Gastroesophageal sphincter (tissue), 4 donors: ENCODE data around the gene MAP2K1. TPM values are rescaled to one million over a fixed set of nuclear protein-coding genes. Genes with fewer than 3 reads are reported as not detected.

Experiments used
- ATAC-seq: fragments of 150-250 bp; one replicate; pipeline ENCODE4 v1.9.1; 2016; ENCODE audit warnings: mild to moderate bottlenecking, moderate library complexity
- H3K27ac ChIP-seq, 4 donors: fragments of 200-600 bp; sonication (generic) in 3 of 4; 1 replicate in 3 of 4; 2 replicates in 1 of 4; pipeline ENCODE4 v1.5.1; 2016 to 2019
- H3K27me3 ChIP-seq: fragments of 200-600 bp; sonication (generic); one replicate; pipeline ENCODE4 v1.5.1; 2019
- H3K36me3 ChIP-seq, 2 donors: fragments of 200-600 bp; sonication (generic); one replicate each; pipeline ENCODE4 v1.5.1; 2019; ENCODE audit warnings: control low read depth in 1 of 2
- H3K4me1 ChIP-seq, 3 donors: fragments of 200-600 bp; sonication (generic); 1 replicate in 2 of 3; 2 replicates in 1 of 3; pipeline ENCODE4 v1.5.1; 2016 to 2019; ENCODE audit warnings: control low read depth in 2 of 3
- H3K4me3 ChIP-seq, 2 donors: fragments of 200-600 bp; sonication (generic); one replicate each; pipeline ENCODE4 v1.5.1; 2019; ENCODE audit warnings: mild to moderate bottlenecking in 1 of 2, moderate library complexity in 1 of 2
- H3K9me3 ChIP-seq, 3 donors: fragments of 200-600 bp; sonication (generic); one replicate each; pipeline ENCODE4 v1.5.1; 2017 to 2019; ENCODE audit warnings: control low read depth in 2 of 3
- CTCF ChIP-seq, 4 experiments: fragments of 200-600 bp in 2 of 4; fragments of 450-650 bp in 2 of 4; sonication (generic) in 1 of 4; IDR thresholded peaks; one replicate each; pipeline ENCODE4 v1.5.1; 2017 to 2019; ENCODE audit warnings: antibody characterized with exemption in 4 of 4, mild to moderate bottlenecking in 2 of 4, moderate library complexity in 2 of 4
- EP300 ChIP-seq: sonication (generic); formaldehyde crosslinking; IDR thresholded peaks from one replicate; pipeline ENCODE4 v1.6.1; 2017; ENCODE audit warnings: antibody characterized with exemption, mild to moderate bottlenecking
- POLR2A ChIP-seq, 2 donors: fragments of 450-650 bp; IDR thresholded peaks; one replicate each; pipeline ENCODE4 v1.6.1; 2017; ENCODE audit warnings: antibody characterized with exemption in 2 of 2, mild to moderate bottlenecking in 2 of 2, moderate library complexity in 1 of 2
- POLR2AphosphoS5 ChIP-seq: sonication (generic); formaldehyde crosslinking; IDR thresholded peaks from one replicate; pipeline ENCODE4 v1.6.1; 2017; ENCODE audit warnings: antibody characterized with exemption
- WGBS, 2 donors: methylation state at CpG; one replicate each; pipeline ENCODE4 v1.1.5; 2018; ENCODE audit warnings: low coverage in 1 of 2; 5-methylcytosine and 5-hydroxymethylcytosine counted together
- total RNA-seq, 4 donors: library from RNA; depleted of rRNA; stranded (reverse); fragments of >200 nt; gene quantifications; one replicate each; pipeline ENCODE4 v1.1.0, GENCODE V29; 2016

The MAP2K1 gene
- total RNA-seq, 4 donors from 2014 or later = 27.7 to 47.1 (median 39.6) TPM

- no peak overlapping the region for H3K4me3 ChIP-seq
- no peak overlapping the region for H3K27ac ChIP-seq
- peaks cover 0 to 6% of the 10 kb centered on the region in 2 donors for H3K36me3 ChIP-seq
- WGBS, 2 donors = 79 to 86% methylated on average over 5 of the region's 5 CpGs
- H3K27me3 ChIP-seq = no peaks in the 10 kb centered on the region
- H3K4me1 ChIP-seq = peaks cover 3 to 39% (median 3%) of the 10 kb centered on the region in 3 donors
- no peak for TF ChIP-seq POLR2AphosphoS5
- TF ChIP-seq POLR2A (IDR thresholded peaks at IDR 0.05) = no peak
- TF ChIP-seq CTCF (IDR thresholded peaks at IDR 0.05) = no peak
- TF ChIP-seq EP300 = no peak
- ATAC-seq = no peak
- H3K9me3 ChIP-seq = no peaks in the 10 kb centered on the region
Measured at GRCh38 chr15:66403323-66403722, 16.6 kb downstream of the MAP2K1 start.

GRCh38 chr15:66404122-66404521, 17.4 kb downstream of the MAP2K1 start:
- Histone ChIP-seq H3K27me3 (no peaks in the 10 kb centered on the region), H3K4me3 (no peak overlapping the region), H3K36me3 (peaks cover 0 to 6% of the 10 kb centered on the region in 2 donors), H3K9me3 (no peaks in the 10 kb centered on the region), H3K4me1 (peaks cover 3 to 47% (median 3%) of the 10 kb centered on the region in 3 donors), H3K27ac (peak overlapping the region in 1 of 4 donors; percentile 9)
- no peak for ATAC-seq
- 78 to 93% methylated on average over 4 to 8 of the region's 8 CpGs for WGBS, 2 donors
- TF ChIP-seq EP300 (no peak), POLR2AphosphoS5 (no peak), POLR2A (IDR thresholded peaks at IDR 0.05) (no peak)

GRCh38 chr15:66404532-66404931, 17.8 kb downstream of the MAP2K1 start:
- peaks cover 0 to 2% of the 10 kb centered on the region in 2 donors for H3K36me3 ChIP-seq
- H3K27ac ChIP-seq = peak overlapping the region in 1 of 4 donors; percentile 9
- no peaks in the 10 kb centered on the region for H3K9me3 ChIP-seq
- H3K4me1 ChIP-seq = peaks cover 3 to 47% (median 3%) of the 10 kb centered on the region in 3 donors
- 76 to 90% methylated on average over 7 of the region's 7 CpGs for WGBS, 2 donors
- no peak for TF ChIP-seq CTCF (IDR thresholded peaks at IDR 0.05)
- no peak for TF ChIP-seq POLR2AphosphoS5
- no peak for TF ChIP-seq EP300
- no peak for TF ChIP-seq POLR2A (IDR thresholded peaks at IDR 0.05)
- H3K27me3 ChIP-seq = no peaks in the 10 kb centered on the region
- ATAC-seq = no peak
- H3K4me3 ChIP-seq = no peak overlapping the region

- Histone ChIP-seq H3K4me3 (no peak overlapping the region), H3K36me3 (no peaks in the 10 kb centered on the region), H3K27ac (no peak overlapping the region), H3K9me3 (no peaks in the 10 kb centered on the region), H3K27me3 (no peaks in the 10 kb centered on the region), H3K4me1 (peaks cover 3 to 47% (median 3%) of the 10 kb centered on the region in 3 donors)
- WGBS, 2 donors = 44 to 71% methylated on average over 2 of the region's 2 CpGs
- no peak for TF ChIP-seq POLR2AphosphoS5
- TF ChIP-seq POLR2A (IDR thresholded peaks at IDR 0.05) = no peak
- no peak for TF ChIP-seq EP300
- TF ChIP-seq CTCF (IDR thresholded peaks at IDR 0.05) = no peak
- ATAC-seq = no peak
Measured at GRCh38 chr15:66405007-66405406, 18.3 kb downstream of the MAP2K1 start.

GRCh38 chr15:66405615-66406014, 18.9 kb downstream of the MAP2K1 start:
- no peak for TF ChIP-seq EP300
- TF ChIP-seq POLR2A (IDR thresholded peaks at IDR 0.05) = no peak
- no peak for TF ChIP-seq CTCF (IDR thresholded peaks at IDR 0.05)
- Histone ChIP-seq H3K27me3 (no peaks in the 10 kb centered on the region), H3K27ac (no peak overlapping the region), H3K9me3 (no peaks in the 10 kb centered on the region), H3K4me1 (peaks cover 3 to 50% (median 3%) of the 10 kb centered on the region in 3 donors), H3K36me3 (no peaks in the 10 kb centered on the region), H3K4me3 (no peak overlapping the region)
- ATAC-seq = no peak
- whole genome bisulfite sequencing, 2 donors = 30% methylated on average over 3 of the region's 3 CpGs
